Muscle of leg (tissue), 11 donors: Measurements from ENCODE around the gene CHMP4A. TPM values are rescaled to one million over a fixed set of nuclear protein-coding genes. Genes with fewer than 3 reads are reported as not detected.

Source experiments
- DNase-seq: peaks from one replicate; pipeline ENCODE4 v3.0.0; 2013
- H3K27ac ChIP-seq: one replicate; pipeline ENCODE4 v1.5.1; 2013; ENCODE audit warnings: mild to moderate bottlenecking, low read length, control low read depth
- H3K27me3 ChIP-seq: one replicate; pipeline ENCODE4 v1.6.1; 2013; ENCODE audit warnings: low read length; ENCODE audit not compliant: control insufficient read depth, insufficient read depth
- H3K36me3 ChIP-seq: one replicate; pipeline ENCODE4 v1.6.1; 2013; ENCODE audit warnings: low read length; ENCODE audit not compliant: control insufficient read depth, insufficient read depth
- H3K4me1 ChIP-seq: one replicate; pipeline ENCODE4 v1.6.1; 2013; ENCODE audit warnings: low read length; ENCODE audit not compliant: control insufficient read depth, insufficient read depth
- H3K4me3 ChIP-seq: one replicate; pipeline ENCODE4 v1.5.1; 2013; ENCODE audit warnings: low read length, control low read depth
- H3K9me3 ChIP-seq: replicated peaks from 2 replicates; pipeline ENCODE4 v1.6.1; 2013; ENCODE audit warnings: low read depth, low read length; ENCODE audit not compliant: control insufficient read depth
- WGBS: methylation state at CpG from one replicate; pipeline ENCODE4 v1.1.5; 2013; ENCODE audit warnings: missing lambda C conversion rate; ENCODE audit not compliant: insufficient coverage; 5-methylcytosine and 5-hydroxymethylcytosine counted together
- polyA plus RNA-seq, 8 donors: library from polyadenylated mRNA; unstranded; fragments of 120-200 nt; gene quantifications; one replicate each; pipeline versions ENCODE4 v1.2.1 to v1.2.3, GENCODE V29; 2013; ENCODE audit warnings: inconsistent platforms in 1 of 8, low replicate concordance in 1 of 8; ENCODE audit not compliant: insufficient read length in 8 of 8, insufficient read depth in 1 of 8
- total RNA-seq: library from RNA; stranded (reverse); fragments of 120-200 nt; gene quantifications from one replicate; pipeline ENCODE4 v1.2.4, GENCODE V29; 2013

The CHMP4A gene
- total and polyA plus RNA-seq, 9 donors, result 29.8 to 45.1 (median 41.5) TPM

- WGBS, result 93% methylated on average over 2 of the region's 5 CpGs
- H3K36me3 ChIP-seq, result peaks cover 75% of the 10 kb centered on the region
- no peak overlapping the region for H3K27ac ChIP-seq
Measured at GRCh38 chr14:24165785-24166184, 47.5 kb downstream of the CHMP4A start.

GRCh38 chr14:24164518-24164991 lies 48.7 kb downstream of the CHMP4A start:
- Histone ChIP-seq H3K4me3 (no peak overlapping the region), H3K27ac (no peak overlapping the region), H3K36me3 (peaks cover 80% of the 10 kb centered on the region), H3K4me1 (peaks cover 37% of the 10 kb centered on the region), H3K9me3 (no peaks in the 10 kb centered on the region), H3K27me3 (no peaks in the 10 kb centered on the region)
- no peak for DNase-seq
- 93% methylated on average over 14 of the region's 14 CpGs for WGBS

More at GRCh38 chr14:24165785-24166184, 47.5 kb downstream of the CHMP4A start:
- Histone ChIP-seq H3K9me3 (no peaks in the 10 kb centered on the region), H3K4me1 (peaks cover 29% of the 10 kb centered on the region), H3K4me3 (no peak overlapping the region), H3K27me3 (no peaks in the 10 kb centered on the region)
- DNase-seq, result no peak

- Histone ChIP-seq H3K4me3 (peak overlapping the region; percentile 91), H3K27ac (peak overlapping the region; percentile 98), H3K9me3 (no peaks in the 10 kb centered on the region), H3K36me3 (peaks cover 79% of the 10 kb centered on the region), H3K4me1 (peaks cover 37% of the 10 kb centered on the region), H3K27me3 (no peaks in the 10 kb centered on the region)
- DNase-seq, result no peak
- 77% methylated on average over 5 of the region's 8 CpGs for WGBS
Measured at GRCh38 chr14:24162093-24162492, 51.2 kb downstream of the CHMP4A start.

GRCh38 chr14:24160850-24161804 lies 52.2 kb downstream of the CHMP4A start, which contains the start of gene IRF9:
Gene IRF9, plus strand, starts transcription at chr14:24161265. Its CDS starts 880 bp downstream, at chr14:24162145.
- WGBS, result 0% methylated on average over 10 of the region's 12 CpGs
- H3K27ac ChIP-seq, result peak within 1 kb of the TSS; percentile 98
- H3K4me3 ChIP-seq, result peak within 1 kb of the TSS; percentile 91
- no peaks in the 10 kb centered on the region for H3K9me3 ChIP-seq
- peaks cover 37% of the 10 kb centered on the region for H3K4me1 ChIP-seq
- no peaks in the 10 kb centered on the region for H3K27me3 ChIP-seq
- peaks cover 78% of the 10 kb centered on the region for H3K36me3 ChIP-seq
- peak; percentile 97 for DNase-seq

- Histone ChIP-seq H3K4me1 (peaks cover 37% of the 10 kb centered on the region), H3K27ac (peak overlapping the region; percentile 88), H3K27me3 (no peaks in the 10 kb centered on the region), H3K9me3 (no peaks in the 10 kb centered on the region), H3K36me3 (peaks cover 78% of the 10 kb centered on the region), H3K4me3 (no peak overlapping the region)
- no peak for DNase-seq
- 86% methylated on average over 4 of the region's 4 CpGs for WGBS
Measured at GRCh38 chr14:24160499-24160849, 52.8 kb downstream of the CHMP4A start.

GRCh38 chr14:24159777-24160498 lies 53.4 kb downstream of the CHMP4A start:
- no peak for DNase-seq
- 97% methylated on average over 6 of the region's 11 CpGs for WGBS
- H3K27ac ChIP-seq, result peak overlapping the region; percentile 88

More at GRCh38 chr14:24159777-24160498, 53.4 kb downstream of the CHMP4A start:
- H3K36me3 ChIP-seq, result peaks cover 78% of the 10 kb centered on the region
- H3K9me3 ChIP-seq, result no peaks in the 10 kb centered on the region
- H3K4me1 ChIP-seq, result peaks cover 37% of the 10 kb centered on the region
- H3K4me3 ChIP-seq, result no peak overlapping the region
- no peaks in the 10 kb centered on the region for H3K27me3 ChIP-seq

Other genes with a start within 250 kb of the CHMP4A start
Only the 30 nearest of the 34 such genes appear.
- gene CARMIL3, start 161.5 kb downstream of the CHMP4A start, total RNA-seq, result 0.27 TPM
- under 1 TPM; 0.06 to 0.54 (median 0.19) TPM for gene CARMIL3, start 161.5 kb downstream of the CHMP4A start, polyA plus RNA-seq
- gene CPNE6, start 141.9 kb downstream of the CHMP4A start, total RNA-seq, result not detected
- gene CPNE6, start 141.9 kb downstream of the CHMP4A start, polyA plus RNA-seq, result under 1 TPM in 2 of 8 donors, not detected in 6; 0.23 to 0.33 TPM
- 2.5 TPM for gene PCK2, start 119.2 kb downstream of the CHMP4A start, total RNA-seq
- 10 to 100 TPM in 1 of 8 donors, 1 to 10 TPM in 7; 3.4 to 15.6 (median 3.9) TPM for gene PCK2, start 119.2 kb downstream of the CHMP4A start, polyA plus RNA-seq
- gene DCAF11, start 98.7 kb downstream of the CHMP4A start, total RNA-seq, result 43.7 TPM
- gene DCAF11, start 98.7 kb downstream of the CHMP4A start, polyA plus RNA-seq, result 10 to 100 TPM; 40.2 to 47.8 (median 42.5) TPM
- gene NRL, start 98.5 kb downstream of the CHMP4A start, total RNA-seq, result 1.6 TPM
- gene NRL, start 98.5 kb downstream of the CHMP4A start, polyA plus RNA-seq, result 1 to 10 TPM in 7 of 8 donors, under 1 TPM in 1; 0.96 to 2.2 (median 1.8) TPM
- gene FITM1, start 82.8 kb downstream of the CHMP4A start, total RNA-seq, result 170 TPM
- 100 to 1,000 TPM in 7 of 8 donors, 10 to 100 TPM in 1; 80.7 to 168 (median 124) TPM for gene FITM1, start 82.8 kb downstream of the CHMP4A start, polyA plus RNA-seq
- gene PSME1, start 77.3 kb downstream of the CHMP4A start, total RNA-seq, result 110 TPM
- gene PSME1, start 77.3 kb downstream of the CHMP4A start, polyA plus RNA-seq, result 100 to 1,000 TPM; 103 to 130 (median 116) TPM
- 29.9 TPM for gene EMC9, start 71.9 kb downstream of the CHMP4A start, total RNA-seq
- gene EMC9, start 71.9 kb downstream of the CHMP4A start, polyA plus RNA-seq, result 10 to 100 TPM; 22.4 to 40.0 (median 29.4) TPM
- 100 TPM for gene PSME2, start 66.9 kb downstream of the CHMP4A start, total RNA-seq
- 10 to 100 TPM; 82.8 to 97.6 (median 93.2) TPM for gene PSME2, start 66.9 kb downstream of the CHMP4A start, polyA plus RNA-seq
- 36.4 TPM for gene RNF31, start 66.0 kb downstream of the CHMP4A start, total RNA-seq
- gene RNF31, start 66.0 kb downstream of the CHMP4A start, polyA plus RNA-seq, result 10 to 100 TPM; 27.3 to 37.0 (median 35.8) TPM
- 24.9 TPM for gene IRF9, start 52.2 kb downstream of the CHMP4A start, total RNA-seq
- gene IRF9, start 52.2 kb downstream of the CHMP4A start, polyA plus RNA-seq, result 10 to 100 TPM; 24.0 to 36.3 (median 27.3) TPM
- gene REC8, start 41.4 kb downstream of the CHMP4A start, total RNA-seq, result 2.1 TPM
- gene REC8, start 41.4 kb downstream of the CHMP4A start, polyA plus RNA-seq, result 10 to 100 TPM in 5 of 8 donors, 1 to 10 TPM in 3; 6.7 to 18.1 (median 10.9) TPM
- gene IPO4, start 24.7 kb downstream of the CHMP4A start, total RNA-seq, result 19.9 TPM
- 10 to 100 TPM; 25.0 to 37.5 (median 29.8) TPM for gene IPO4, start 24.7 kb downstream of the CHMP4A start, polyA plus RNA-seq
- 29.6 TPM for gene TM9SF1, start 18.0 kb downstream of the CHMP4A start, total RNA-seq
- gene TM9SF1, start 18.0 kb downstream of the CHMP4A start, polyA plus RNA-seq, result 10 to 100 TPM; 14.7 to 22.2 (median 20.1) TPM
- gene TSSK4, start 7.8 kb downstream of the CHMP4A start, total RNA-seq, result not detected
- 1 to 10 TPM; 1.6 to 5.5 (median 3.8) TPM for gene TSSK4, start 7.8 kb downstream of the CHMP4A start, polyA plus RNA-seq
- 24.9 TPM for gene MDP1, start 2.6 kb upstream of the CHMP4A start, total RNA-seq
- gene MDP1, start 2.6 kb upstream of the CHMP4A start, polyA plus RNA-seq, result 10 to 100 TPM in 1 of 8 donors, 1 to 10 TPM in 7; 7.4 to 11.6 (median 8.5) TPM
- 245 TPM for gene NEDD8, start 18.9 kb upstream of the CHMP4A start, total RNA-seq
- 100 to 1,000 TPM; 180 to 243 (median 216) TPM for gene NEDD8, start 18.9 kb upstream of the CHMP4A start, polyA plus RNA-seq
- gene GMPR2, start 19.4 kb upstream of the CHMP4A start, total RNA-seq, result 44.6 TPM
- 10 to 100 TPM; 41.9 to 59.7 (median 48.9) TPM for gene GMPR2, start 19.4 kb upstream of the CHMP4A start, polyA plus RNA-seq
- gene TINF2, start 29.1 kb upstream of the CHMP4A start, total RNA-seq, result 35.5 TPM
- gene TINF2, start 29.1 kb upstream of the CHMP4A start, polyA plus RNA-seq, result 10 to 100 TPM; 37.9 to 44.3 (median 40.9) TPM
- 0.71 TPM for gene TGM1, start 49.7 kb upstream of the CHMP4A start, total RNA-seq
- gene TGM1, start 49.7 kb upstream of the CHMP4A start, polyA plus RNA-seq, result 1 to 10 TPM in 6 of 8 donors, under 1 TPM in 2; 0.84 to 3.0 (median 1.2) TPM
- 8.5 TPM for gene RABGGTA, start 58.1 kb upstream of the CHMP4A start, total RNA-seq
- 10 to 100 TPM; 12.4 to 21.5 (median 14.5) TPM for gene RABGGTA, start 58.1 kb upstream of the CHMP4A start, polyA plus RNA-seq
- 6.9 TPM for gene DHRS1, start 86.3 kb upstream of the CHMP4A start, total RNA-seq
- gene DHRS1, start 86.3 kb upstream of the CHMP4A start, polyA plus RNA-seq, result 10 to 100 TPM; 14.5 to 24.5 (median 17.7) TPM
- gene NOP9, start 86.4 kb upstream of the CHMP4A start, total RNA-seq, result 15.7 TPM
- 10 to 100 TPM; 18.1 to 23.9 (median 20.3) TPM for gene NOP9, start 86.4 kb upstream of the CHMP4A start, polyA plus RNA-seq
- gene CIDEB, start 94.5 kb upstream of the CHMP4A start, total RNA-seq, result 13.4 TPM
- gene CIDEB, start 94.5 kb upstream of the CHMP4A start, polyA plus RNA-seq, result 10 to 100 TPM in 7 of 8 donors, 1 to 10 TPM in 1; 8.9 to 21.1 (median 15.3) TPM
- gene LTB4R2, start 96.7 kb upstream of the CHMP4A start, total RNA-seq, result 1.9 TPM
- 1 to 10 TPM; 1.1 to 4.4 (median 2.8) TPM for gene LTB4R2, start 96.7 kb upstream of the CHMP4A start, polyA plus RNA-seq
- 2.5 TPM for gene LTB4R, start 98.0 kb upstream of the CHMP4A start, total RNA-seq
- 1 to 10 TPM; 2.1 to 5.9 (median 3.5) TPM for gene LTB4R, start 98.0 kb upstream of the CHMP4A start, polyA plus RNA-seq
- gene ADCY4, start 121.6 kb upstream of the CHMP4A start, total RNA-seq, result 7.0 TPM
- 10 to 100 TPM in 6 of 8 donors, 1 to 10 TPM in 2; 9.4 to 18.7 (median 13.9) TPM for gene ADCY4, start 121.6 kb upstream of the CHMP4A start, polyA plus RNA-seq
- gene RIPK3, start 126.5 kb upstream of the CHMP4A start, total RNA-seq, result 2.0 TPM
- 1 to 10 TPM; 1.1 to 3.6 (median 1.3) TPM for gene RIPK3, start 126.5 kb upstream of the CHMP4A start, polyA plus RNA-seq
- gene NFATC4, start 154.7 kb upstream of the CHMP4A start, total RNA-seq, result 54.5 TPM
- 10 to 100 TPM; 35.2 to 71.1 (median 50.8) TPM for gene NFATC4, start 154.7 kb upstream of the CHMP4A start, polyA plus RNA-seq
- 16.5 TPM for gene NYNRIN, start 185.5 kb upstream of the CHMP4A start, total RNA-seq
- 10 to 100 TPM; 18.5 to 45.3 (median 30.3) TPM for gene NYNRIN, start 185.5 kb upstream of the CHMP4A start, polyA plus RNA-seq